Measurements from ENCODE around the gene GALNT2.

The GALNT2 gene

DNA sequence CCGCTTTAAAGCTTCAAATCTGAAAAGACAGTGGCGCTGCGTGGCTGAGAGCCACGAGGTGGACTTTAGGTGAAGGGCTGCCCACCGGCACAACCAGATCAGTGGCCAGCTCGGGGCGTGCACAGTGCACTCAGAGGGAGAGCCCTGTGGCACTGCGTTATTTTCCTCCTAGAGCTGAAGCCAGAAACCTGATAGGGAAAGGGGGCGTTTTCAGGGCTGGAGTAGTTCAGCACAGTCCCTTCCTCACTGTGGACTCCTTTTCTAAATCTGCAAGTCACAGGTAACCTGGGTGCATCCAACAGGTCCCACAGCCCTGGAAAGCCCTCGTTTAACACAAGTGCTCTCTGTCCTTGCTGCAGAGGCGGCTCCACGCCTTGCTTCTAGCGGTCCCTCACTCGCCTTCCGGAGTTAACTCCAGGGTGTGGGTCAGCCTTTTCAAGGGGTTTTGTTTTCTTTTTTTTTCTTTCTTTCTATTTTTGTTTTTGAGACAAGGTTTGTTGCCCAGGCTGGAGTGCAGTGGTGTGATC is 81.2 kb downstream of the GALNT2 start:
- no peaks in the 10 kb centered on the region for H3K27me3 ChIP-seq (ENCODE audit: insufficient read depth, insufficient read length)
- no peak overlapping the region for H3K4me3 ChIP-seq (ENCODE audit: insufficient read length, low read depth)
- H3K9me3 ChIP-seq (ENCODE audit: insufficient read depth, low read length): no peaks in the 10 kb centered on the region
- no peak for TF ChIP-seq ZNF274 (IDR thresholded peaks at IDR 0.05; ENCODE audit: low read depth, low read length)
- TF ChIP-seq SUZ12 (IDR thresholded peaks at IDR 0.05; ENCODE audit: extremely low read depth, insufficient read depth, insufficient read length): no peak
- TF ChIP-seq YY1 (IDR thresholded peaks at IDR 0.05; ENCODE audit: insufficient read depth, insufficient read length): no peak
- H3K9ac ChIP-seq (ENCODE audit: insufficient read length, low read depth): no peak overlapping the region
- H3K36me3 ChIP-seq (ENCODE audit: insufficient read depth, insufficient read length, low read length): peaks cover 4% of the 10 kb centered on the region
- peaks cover 8% of the 10 kb centered on the region for H3K4me1 ChIP-seq (ENCODE audit: insufficient read depth, insufficient read length)
- no peak for DNase-seq (ENCODE audit: low read depth, low spot score)

DNA sequence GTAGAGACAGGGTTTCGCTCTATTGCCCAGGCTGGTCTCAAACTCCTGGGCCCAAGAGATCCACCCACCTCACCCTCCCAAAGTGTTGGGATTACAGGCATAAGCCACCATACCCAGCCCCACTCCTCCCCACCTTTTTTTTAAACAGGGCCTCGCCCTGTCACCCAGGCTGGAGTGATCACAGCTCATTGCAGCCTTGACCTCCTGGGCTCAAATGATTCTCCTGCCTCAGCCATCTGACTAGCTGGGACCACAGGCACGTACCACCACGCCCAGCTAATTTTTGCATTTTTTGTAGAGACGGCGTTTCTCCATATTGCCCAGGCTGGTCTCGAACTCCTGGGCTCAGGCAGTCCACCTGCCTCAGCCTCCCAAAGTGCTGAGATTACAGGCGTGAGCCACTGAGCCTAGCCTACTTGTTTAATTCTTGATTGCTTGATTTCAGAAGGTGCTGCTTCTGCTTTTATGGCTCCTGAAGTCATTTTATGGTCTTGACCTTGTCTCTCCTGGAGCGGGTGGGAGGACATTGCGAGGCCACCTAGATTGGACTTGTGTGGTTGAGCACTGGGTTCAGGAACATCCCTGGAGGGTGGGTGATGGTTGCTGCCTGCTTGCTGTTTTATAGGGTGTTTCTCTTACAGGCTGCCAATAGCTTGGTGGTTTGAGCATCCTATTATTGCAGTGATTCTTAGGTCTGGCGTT is 81.9 kb downstream of the GALNT2 start:
- no peaks in the 10 kb centered on the region for H3K9me3 ChIP-seq (ENCODE audit: insufficient read depth, low read length)
- H3K27me3 ChIP-seq (ENCODE audit: insufficient read depth, insufficient read length): no peaks in the 10 kb centered on the region
- no peak for TF ChIP-seq SUZ12 (IDR thresholded peaks at IDR 0.05; ENCODE audit: extremely low read depth, insufficient read depth, insufficient read length)
- TF ChIP-seq YY1 (IDR thresholded peaks at IDR 0.05; ENCODE audit: insufficient read depth, insufficient read length): no peak
- no peak for TF ChIP-seq ZNF274 (IDR thresholded peaks at IDR 0.05; ENCODE audit: low read depth, low read length)
- H3K9ac ChIP-seq (ENCODE audit: insufficient read length, low read depth): no peak overlapping the region
- no peak overlapping the region for H3K4me3 ChIP-seq (ENCODE audit: insufficient read length, low read depth)
- peaks cover 8% of the 10 kb centered on the region for H3K4me1 ChIP-seq (ENCODE audit: insufficient read depth, insufficient read length)
- no peak for DNase-seq (ENCODE audit: low read depth, low spot score)
- peaks cover 4% of the 10 kb centered on the region for H3K36me3 ChIP-seq (ENCODE audit: insufficient read depth, insufficient read length, low read length)

DNA sequence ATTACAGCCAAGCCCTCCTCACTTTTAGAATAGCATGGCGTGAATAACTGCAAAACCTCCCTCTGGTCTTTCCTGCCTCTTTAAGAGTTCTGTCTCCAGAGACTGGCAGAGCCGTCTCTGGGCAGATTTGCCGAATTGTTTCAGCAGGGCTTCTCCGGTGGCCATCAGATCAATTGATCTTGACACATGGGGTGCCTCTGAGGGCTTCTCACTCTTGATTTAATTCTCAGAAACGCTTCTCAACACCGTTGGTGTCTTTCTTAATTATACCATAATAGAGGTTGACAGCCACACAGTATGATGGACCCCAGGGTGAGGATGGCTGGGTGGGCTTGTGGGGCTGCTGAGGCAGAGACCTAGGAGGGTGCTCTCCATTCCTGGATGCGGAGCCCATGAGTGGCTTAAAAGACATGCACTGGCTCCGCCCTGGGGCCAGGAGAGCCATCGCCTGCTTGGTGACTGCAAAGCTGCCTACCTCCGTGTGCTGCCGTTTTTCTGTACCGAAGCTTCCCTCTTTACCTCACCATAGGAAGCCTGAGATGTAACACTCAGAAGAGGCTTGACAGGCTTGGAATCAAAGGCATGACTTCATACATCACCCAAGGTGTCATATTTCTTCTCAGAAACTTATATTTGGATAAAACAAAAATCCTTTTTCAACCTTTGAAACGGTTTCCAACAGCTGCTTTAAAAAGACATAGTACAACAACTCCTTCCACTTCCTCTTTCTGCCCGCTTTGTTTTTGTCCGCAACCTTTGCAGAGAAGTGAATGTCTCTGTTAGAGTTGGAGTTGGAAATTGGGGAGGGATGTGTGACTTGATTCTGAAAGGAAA is 82.9 kb downstream of the GALNT2 start:
- H3K9me3 ChIP-seq (ENCODE audit: insufficient read depth, low read length): no peaks in the 10 kb centered on the region
- peaks cover 10% of the 10 kb centered on the region for H3K4me1 ChIP-seq (ENCODE audit: insufficient read depth, insufficient read length)
- no peak for TF ChIP-seq ZNF274 (IDR thresholded peaks at IDR 0.05; ENCODE audit: low read depth, low read length)
- no peak for TF ChIP-seq SUZ12 (IDR thresholded peaks at IDR 0.05; ENCODE audit: extremely low read depth, insufficient read depth, insufficient read length)
- H3K9ac ChIP-seq (ENCODE audit: insufficient read length, low read depth): peak overlapping the region; percentile 4
- no peaks in the 10 kb centered on the region for H3K27me3 ChIP-seq (ENCODE audit: insufficient read depth, insufficient read length)
- no peak overlapping the region for H3K4me3 ChIP-seq (ENCODE audit: insufficient read length, low read depth)
- peaks cover 4% of the 10 kb centered on the region for H3K36me3 ChIP-seq (ENCODE audit: insufficient read depth, insufficient read length, low read length)
- DNase-seq (ENCODE audit: low read depth, low spot score): no peak

DNA sequence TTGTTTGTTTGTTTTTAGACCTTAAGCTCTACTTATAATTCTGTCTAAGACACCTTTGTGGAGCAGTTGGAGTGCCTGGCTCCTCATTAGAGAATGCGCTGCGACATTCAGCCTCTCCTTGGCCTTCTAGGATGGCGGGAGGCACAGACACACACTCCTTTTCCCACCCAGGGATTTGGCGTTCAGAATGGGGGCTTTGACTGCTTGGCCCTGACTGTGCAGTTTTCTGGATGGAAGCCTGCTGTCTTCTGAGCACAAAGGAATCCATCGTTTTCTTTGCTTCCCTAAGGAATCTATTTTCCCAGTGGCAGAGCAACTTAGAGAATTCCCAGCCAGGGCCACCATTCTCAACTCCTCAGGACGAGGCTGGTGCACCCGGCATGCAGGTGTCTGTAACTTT is 83.6 kb downstream of the GALNT2 start:
- no peak for DNase-seq (ENCODE audit: low read depth, low spot score)
- TF ChIP-seq YY1 (IDR thresholded peaks at IDR 0.05; ENCODE audit: insufficient read depth, insufficient read length): no peak
- TF ChIP-seq ZNF274 (IDR thresholded peaks at IDR 0.05; ENCODE audit: low read depth, low read length): no peak
- TF ChIP-seq SUZ12 (IDR thresholded peaks at IDR 0.05; ENCODE audit: extremely low read depth, insufficient read depth, insufficient read length): no peak
- no peak overlapping the region for H3K4me3 ChIP-seq (ENCODE audit: insufficient read length, low read depth)
- no peaks in the 10 kb centered on the region for H3K27me3 ChIP-seq (ENCODE audit: insufficient read depth, insufficient read length)
- H3K9ac ChIP-seq (ENCODE audit: insufficient read length, low read depth): no peak overlapping the region
- no peaks in the 10 kb centered on the region for H3K9me3 ChIP-seq (ENCODE audit: insufficient read depth, low read length)
- peaks cover 4% of the 10 kb centered on the region for H3K36me3 ChIP-seq (ENCODE audit: insufficient read depth, insufficient read length, low read length)
- peaks cover 10% of the 10 kb centered on the region for H3K4me1 ChIP-seq (ENCODE audit: insufficient read depth, insufficient read length)

DNA sequence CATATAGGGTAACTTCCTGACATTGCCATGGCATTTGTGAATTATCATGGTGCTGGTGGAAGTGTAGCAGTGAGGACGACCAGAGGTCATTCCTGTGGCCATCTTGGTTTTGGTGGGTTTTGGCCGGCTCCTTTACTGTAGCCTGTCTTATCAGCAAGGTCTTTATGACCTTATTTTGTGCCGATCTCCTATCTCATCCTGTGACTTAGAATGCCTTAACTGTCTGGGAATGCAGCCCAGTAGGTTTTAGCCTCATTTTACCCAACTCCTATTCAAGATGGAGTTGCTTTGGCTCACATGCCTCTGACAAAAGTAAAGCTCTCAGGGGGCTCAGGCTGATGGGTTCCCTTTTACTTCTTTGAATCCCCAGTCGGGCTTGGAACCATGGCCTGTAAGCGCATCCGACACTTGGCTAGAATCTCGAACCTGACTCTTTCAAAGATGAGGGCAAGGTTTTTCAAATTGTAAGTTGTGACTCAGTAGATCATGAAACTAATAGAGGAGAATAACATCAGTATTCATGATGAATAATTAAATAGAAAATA is 85.0 kb downstream of the GALNT2 start:
- Histone ChIP-seq H3K36me3 (ENCODE audit: insufficient read depth, insufficient read length, low read length) (peaks cover 4% of the 10 kb centered on the region), H3K9ac (ENCODE audit: insufficient read length, low read depth) (no peak overlapping the region), H3K4me1 (ENCODE audit: insufficient read depth, insufficient read length) (peaks cover 7% of the 10 kb centered on the region), H3K9me3 (ENCODE audit: insufficient read depth, low read length) (no peaks in the 10 kb centered on the region), H3K27me3 (ENCODE audit: insufficient read depth, insufficient read length) (no peaks in the 10 kb centered on the region), H3K4me3 (ENCODE audit: insufficient read length, low read depth) (no peak overlapping the region)
- no peak for DNase-seq (ENCODE audit: low read depth, low spot score)
- TF ChIP-seq YY1 (IDR thresholded peaks at IDR 0.05; ENCODE audit: insufficient read depth, insufficient read length): no peak

DNA sequence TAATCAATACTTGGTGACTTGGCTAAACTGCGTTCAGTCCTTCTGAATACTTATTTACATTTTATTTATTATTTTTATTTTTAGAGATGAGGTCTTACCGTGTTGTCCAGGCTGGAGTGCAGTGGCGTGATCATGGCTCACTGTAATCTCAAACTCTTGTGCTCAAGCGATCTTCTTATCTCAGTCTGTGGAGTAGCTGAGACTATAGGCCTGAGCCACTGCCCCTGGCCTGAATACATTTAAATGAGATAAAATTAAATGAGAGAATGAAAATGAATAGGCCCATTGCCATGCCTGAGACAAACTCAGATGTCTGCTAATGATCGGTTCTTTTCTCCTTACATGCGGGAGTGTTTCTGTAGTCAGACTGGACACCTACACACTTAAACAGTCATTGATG is 86.0 kb downstream of the GALNT2 start:
- Histone ChIP-seq H3K36me3 (ENCODE audit: insufficient read depth, insufficient read length, low read length) (peaks cover 4% of the 10 kb centered on the region), H3K9me3 (ENCODE audit: insufficient read depth, low read length) (no peaks in the 10 kb centered on the region), H3K4me1 (ENCODE audit: insufficient read depth, insufficient read length) (peaks cover 7% of the 10 kb centered on the region), H3K4me3 (ENCODE audit: insufficient read length, low read depth) (no peak overlapping the region), H3K9ac (ENCODE audit: insufficient read length, low read depth) (no peak overlapping the region), H3K27me3 (ENCODE audit: insufficient read depth, insufficient read length) (no peaks in the 10 kb centered on the region)
- no peak for TF ChIP-seq ZNF274 (IDR thresholded peaks at IDR 0.05; ENCODE audit: low read depth, low read length)
- no peak for TF ChIP-seq SUZ12 (IDR thresholded peaks at IDR 0.05; ENCODE audit: extremely low read depth, insufficient read depth, insufficient read length)
- TF ChIP-seq YY1 (IDR thresholded peaks at IDR 0.05; ENCODE audit: insufficient read depth, insufficient read length): no peak
- no peak for DNase-seq (ENCODE audit: low read depth, low spot score)
